HepG2 (cell line): ENCODE measurements around the gene IQCE. TPM values are rescaled to one million over a fixed set of nuclear protein-coding genes. Genes with fewer than 3 reads are reported as not detected.

Experiments used
- BRD4 ChIP-seq: sonication (generic); formaldehyde crosslinking; IDR thresholded peaks from 2 replicates; pipeline ENCODE4 v1.4.0; 2020; ENCODE audit warnings: missing genetic modification reagents
- CENPX ChIP-seq: sonication (generic); formaldehyde crosslinking; IDR thresholded peaks from 2 replicates; pipeline ENCODE4 v1.9.0; 2021; ENCODE audit warnings: mild to moderate bottlenecking, missing genetic modification reagents, moderate library complexity
- HOMEZ ChIP-seq: IDR thresholded peaks from 2 replicates; pipeline ENCODE4 v1.6.1; 2016; ENCODE audit warnings: low read depth
- HOXA9 ChIP-seq: sonication (generic); formaldehyde crosslinking; IDR thresholded peaks from 2 replicates; pipeline ENCODE4 v1.8.1; 2022; ENCODE audit warnings: missing genetic modification reagents, mild to moderate bottlenecking, moderate library complexity, borderline replicate concordance
- JUN ChIP-seq: sonication (generic); formaldehyde crosslinking; IDR thresholded peaks from 2 replicates; pipeline ENCODE4 v1.4.0; 2020; ENCODE audit warnings: mild to moderate bottlenecking, missing genetic modification reagents
- MTF2 ChIP-seq: sonication (generic); formaldehyde crosslinking; IDR thresholded peaks from 2 replicates; pipeline ENCODE4 v1.5.0; 2020; ENCODE audit warnings: missing genetic modification reagents, borderline replicate concordance
- MXD3 ChIP-seq: IDR thresholded peaks from 2 replicates; pipeline ENCODE4 v1.6.1; 2016; ENCODE audit warnings: mild to moderate bottlenecking, missing biosample characterization, missing genetic modification reagents
- NR2F2 ChIP-seq: IDR thresholded peaks from 2 replicates; pipeline ENCODE4 v1.6.1; 2012; ENCODE audit warnings: low read depth, inconsistent platforms, borderline replicate concordance
- PRDM4 ChIP-seq: sonication (generic); formaldehyde crosslinking; IDR thresholded peaks from 2 replicates; pipeline ENCODE4 v1.9.0; 2021; ENCODE audit warnings: missing genetic modification reagents, borderline replicate concordance
- RFXAP ChIP-seq: sonication (generic); formaldehyde crosslinking; IDR thresholded peaks from 2 replicates; pipeline ENCODE4 v1.4.0; 2020; ENCODE audit warnings: missing genetic modification reagents, borderline replicate concordance
- SIN3A ChIP-seq: IDR thresholded peaks from 2 replicates; pipeline ENCODE4 v1.6.1; 2011; ENCODE audit warnings: low read depth, mild to moderate bottlenecking, control low read depth, low read length, borderline replicate concordance
- SRSF4 ChIP-seq: fragments of 200-400 bp; formaldehyde crosslinking; IDR thresholded peaks from one replicate; pipeline ENCODE4 v1.6.1; 2018; ENCODE audit warnings: mild to moderate bottlenecking, low read depth, low read length, moderate library complexity; ENCODE audit not compliant: poor library complexity, severe bottlenecking
- ZBTB3 ChIP-seq: sonication (generic); formaldehyde crosslinking; IDR thresholded peaks from 2 replicates; pipeline ENCODE4 v1.4.0; 2020; ENCODE audit warnings: low read depth, mild to moderate bottlenecking, moderate library complexity, missing genetic modification reagents, borderline replicate concordance
- ZNF253 ChIP-seq: sonication (generic); formaldehyde crosslinking; IDR thresholded peaks from 2 replicates; pipeline ENCODE4 v1.8.0; 2022; ENCODE audit warnings: mild to moderate bottlenecking, missing genetic modification reagents, borderline replicate concordance
- ZNF33B ChIP-seq: sonication (generic); formaldehyde crosslinking; IDR thresholded peaks from 2 replicates; pipeline ENCODE4 v1.5.1; 2020; ENCODE audit warnings: mild to moderate bottlenecking, missing genetic modification reagents
- ZNF607 ChIP-seq: sonication (generic); formaldehyde crosslinking; IDR thresholded peaks from 2 replicates; pipeline ENCODE4 v1.5.1; 2020; ENCODE audit warnings: missing genetic modification reagents, mild to moderate bottlenecking, borderline replicate concordance
- ZNF609 ChIP-seq: sonication (generic); formaldehyde crosslinking; IDR thresholded peaks from 2 replicates; pipeline ENCODE4 v1.4.0; 2020; ENCODE audit warnings: mild to moderate bottlenecking, missing genetic modification reagents, borderline replicate concordance
- ZSCAN9 ChIP-seq: IDR thresholded peaks from 2 replicates; pipeline ENCODE4 v1.6.1; 2016; ENCODE audit warnings: borderline replicate concordance
- ZZZ3 ChIP-seq: sonication (generic); formaldehyde crosslinking; IDR thresholded peaks from 2 replicates; pipeline ENCODE4 v1.4.0; 2020; ENCODE audit warnings: missing genetic modification reagents, mild to moderate bottlenecking, borderline replicate concordance
- polyA plus RNA-seq, 8 experiments: library from polyadenylated mRNA; depleted of rRNA in 3 of 8; stranded (reverse) in 7 of 8; unstranded in 1 of 8; fragments of >200 nt; fragmentation: Illumina TruSeq in 4 of 8; extraction: Trizol in 4 of 8; gene quantifications; 2 replicates each; pipeline versions ENCODE4 v1.2.1 to v1.2.3, GENCODE V29; 2011 to 2016; ENCODE audit warnings: low read depth in 4 of 8, missing spikeins in 1 of 8, mixed read lengths in 1 of 8; ENCODE audit not compliant: insufficient read depth in 1 of 8
- total RNA-seq, 5 experiments: library from RNA; depleted of rRNA; stranded (reverse); fragments of >200 nt; fragmentation: Illumina TruSeq; extraction: Trizol; gene quantifications; 2 replicates each; pipeline ENCODE4 v1.2.3, GENCODE V29; 2016; ENCODE audit warnings: low read depth in 1 of 5

The IQCE gene
- total and polyA plus RNA-seq, 2 of the 13 experiments (the other 11 are each of a cell fraction or from before 2014, with no cell fraction given): 1.5 to 2.5 TPM

GRCh38 chr7:2629746-2630681 lies 71.2 kb downstream of the IQCE start (continued):
- TF ChIP-seq SRSF4: no peak
- no peak for TF ChIP-seq ZBTB3 (CRISPR knock-in tag)
- no peak for TF ChIP-seq ZNF33B
- no peak for TF ChIP-seq RFXAP (CRISPR knock-in tag)
- TF ChIP-seq JUN (CRISPR knock-in tag): no peak
- no peak for TF ChIP-seq HOXA9 (CRISPR knock-in tag)
- no peak for TF ChIP-seq NR2F2
- no peak for TF ChIP-seq ZNF253 (CRISPR knock-in tag)
- no peak for TF ChIP-seq CENPX (CRISPR knock-in tag)
- no peak for TF ChIP-seq PRDM4 (CRISPR knock-in tag)
- 0 out of 2 replicates have a peak, but pooled peaks have one; percentile 60 for TF ChIP-seq ZNF607
- TF ChIP-seq BRD4 (CRISPR knock-in tag): no peak
- no peak for TF ChIP-seq SIN3A
- TF ChIP-seq ZSCAN9 (CRISPR knock-in tag): no peak
- TF ChIP-seq MXD3 (CRISPR knock-in tag): 0 out of 2 replicates have a peak, but pooled peaks have one; percentile 62
- TF ChIP-seq MTF2 (CRISPR knock-in tag): no peak
- TF ChIP-seq HOMEZ (CRISPR knock-in tag): no peak
- TF ChIP-seq ZNF609 (CRISPR knock-in tag): peak; percentile 12; the same call in 1 of the 2 replicates
- no peak for TF ChIP-seq ZZZ3
